ENCODE measurements around the gene CDH16.

- TF ChIP-seq CTCF (IDR thresholded peaks at IDR 0.05) (no peak), POLR2A (IDR thresholded peaks at IDR 0.05) (no peak), POLR2AphosphoS5 (IDR thresholded peaks at IDR 0.05; ENCODE audit: insufficient read depth in 1 of 2, low read depth in 1 of 2) (no peak)
Observed at GRCh38 chr16:66881014-66881417, 37.7 kb downstream of the CDH16 start.

All from vagina (tissue), 2 donors.